ENCODE measurements around the gene SHCBP1L. TPM values are rescaled to one million over a fixed set of nuclear protein-coding genes. Genes with fewer than 3 reads are reported as not detected.

SHCBP1L gene
- total RNA-seq, 1 experiment from 2014 or later: not detected

- CTCF ChIA-PET: no interaction called here
- no peaks in the 10 kb centered on the region for H3K27me3 ChIP-seq (replicated peaks; ENCODE audit: insufficient read depth, low read depth, low read length, poor library complexity)
- H3K4me3 ChIP-seq (ENCODE audit: low read depth, low read length, poor library complexity, severe bottlenecking): no peak overlapping the region
- H3K36me3 ChIP-seq (ENCODE audit: insufficient read depth, low read length, poor library complexity, severe bottlenecking): no peaks in the 10 kb centered on the region
- POLR2A ChIA-PET (ENCODE audit: low non-redundant PET): no interaction called here
- H3K27ac ChIP-seq (ENCODE audit: low read depth, low read length, poor library complexity, severe bottlenecking): no peak overlapping the region
- H3K9me3 ChIP-seq (ENCODE audit: low read depth, low read length, poor library complexity, severe bottlenecking): no peaks in the 10 kb centered on the region
- no peak for DNase-seq (ENCODE audit: low spot score)
- TF ChIP-seq EZH2 (IDR thresholded peaks at IDR 0.05; ENCODE audit: borderline replicate concordance, low read depth, low read length, poor library complexity, severe bottlenecking): no peak
- TF ChIP-seq, protein P1, sequence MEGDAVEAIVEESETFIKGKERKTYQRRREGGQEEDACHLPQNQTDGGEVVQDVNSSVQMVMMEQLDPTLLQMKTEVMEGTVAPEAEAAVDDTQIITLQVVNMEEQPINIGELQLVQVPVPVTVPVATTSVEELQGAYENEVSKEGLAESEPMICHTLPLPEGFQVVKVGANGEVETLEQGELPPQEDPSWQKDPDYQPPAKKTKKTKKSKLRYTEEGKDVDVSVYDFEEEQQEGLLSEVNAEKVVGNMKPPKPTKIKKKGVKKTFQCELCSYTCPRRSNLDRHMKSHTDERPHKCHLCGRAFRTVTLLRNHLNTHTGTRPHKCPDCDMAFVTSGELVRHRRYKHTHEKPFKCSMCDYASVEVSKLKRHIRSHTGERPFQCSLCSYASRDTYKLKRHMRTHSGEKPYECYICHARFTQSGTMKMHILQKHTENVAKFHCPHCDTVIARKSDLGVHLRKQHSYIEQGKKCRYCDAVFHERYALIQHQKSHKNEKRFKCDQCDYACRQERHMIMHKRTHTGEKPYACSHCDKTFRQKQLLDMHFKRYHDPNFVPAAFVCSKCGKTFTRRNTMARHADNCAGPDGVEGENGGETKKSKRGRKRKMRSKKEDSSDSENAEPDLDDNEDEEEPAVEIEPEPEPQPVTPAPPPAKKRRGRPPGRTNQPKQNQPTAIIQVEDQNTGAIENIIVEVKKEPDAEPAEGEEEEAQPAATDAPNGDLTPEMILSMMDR (conservative IDR thresholded peaks at IDR 0.05; ENCODE audit: low read depth, low read length): no peak
- peaks cover 10% of the 10 kb centered on the region for H3K4me1 ChIP-seq (ENCODE audit: insufficient read depth, low read length, poor library complexity, severe bottlenecking)
- no TSS peak for BruUV-seq (replicated peaks)
- intact Hi-C loops (cut with micrococcal nuclease; ENCODE audit: unreplicated experiment): no loop called here
Measured at GRCh38 chr1:182998482-182998881, 45.5 kb upstream of the SHCBP1L start.

DNA sequence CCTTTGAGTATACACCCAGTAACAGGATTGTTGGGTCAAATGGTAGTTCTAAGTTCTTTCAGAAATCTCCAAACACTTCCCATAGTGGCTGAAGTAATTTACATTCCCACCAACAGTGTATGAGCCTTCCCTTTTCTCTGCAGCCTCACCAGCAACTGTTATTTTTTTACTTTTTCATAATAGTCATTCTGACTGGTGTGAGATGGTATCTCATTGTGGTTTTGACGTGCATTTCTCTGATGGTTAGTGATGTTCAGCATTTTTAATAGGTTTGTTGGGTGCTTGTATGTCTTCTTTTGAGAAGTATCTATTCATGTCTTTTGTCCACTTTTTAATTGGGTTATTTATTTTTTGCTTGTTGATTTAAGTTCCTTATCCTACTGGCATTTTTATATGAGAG lies 43.9 kb upstream of the SHCBP1L start:
- no peak for TF ChIP-seq EZH2 (IDR thresholded peaks at IDR 0.05; ENCODE audit: borderline replicate concordance, low read depth, low read length, poor library complexity, severe bottlenecking)
- POLR2A ChIA-PET (ENCODE audit: low non-redundant PET): no interaction called here
- Histone ChIP-seq H3K4me3 (ENCODE audit: low read depth, low read length, poor library complexity, severe bottlenecking) (no peak overlapping the region), H3K27ac (ENCODE audit: low read depth, low read length, poor library complexity, severe bottlenecking) (no peak overlapping the region), H3K27me3 (replicated peaks; ENCODE audit: insufficient read depth, low read depth, low read length, poor library complexity) (no peaks in the 10 kb centered on the region), H3K36me3 (ENCODE audit: insufficient read depth, low read length, poor library complexity, severe bottlenecking) (no peaks in the 10 kb centered on the region), H3K9me3 (ENCODE audit: low read depth, low read length, poor library complexity, severe bottlenecking) (no peaks in the 10 kb centered on the region), H3K4me1 (ENCODE audit: insufficient read depth, low read length, poor library complexity, severe bottlenecking) (no peaks in the 10 kb centered on the region)
- intact Hi-C loops (cut with micrococcal nuclease; ENCODE audit: unreplicated experiment): no loop called here
- no peak for DNase-seq (ENCODE audit: low spot score)
- BruUV-seq (replicated peaks): no TSS peak
- CTCF ChIA-PET: no interaction called here

GRCh38 chr1:182995894-182996293 lies 42.9 kb upstream of the SHCBP1L start:
- Histone ChIP-seq H3K36me3 (ENCODE audit: insufficient read depth, low read length, poor library complexity, severe bottlenecking) (no peaks in the 10 kb centered on the region), H3K27ac (ENCODE audit: low read depth, low read length, poor library complexity, severe bottlenecking) (no peak overlapping the region), H3K4me1 (ENCODE audit: insufficient read depth, low read length, poor library complexity, severe bottlenecking) (no peaks in the 10 kb centered on the region), H3K27me3 (replicated peaks; ENCODE audit: insufficient read depth, low read depth, low read length, poor library complexity) (no peaks in the 10 kb centered on the region), H3K4me3 (ENCODE audit: low read depth, low read length, poor library complexity, severe bottlenecking) (no peak overlapping the region), H3K9me3 (ENCODE audit: low read depth, low read length, poor library complexity, severe bottlenecking) (no peaks in the 10 kb centered on the region)
- DNase-seq (ENCODE audit: low spot score): no peak
- intact Hi-C loops (cut with micrococcal nuclease; ENCODE audit: unreplicated experiment): no loop called here
- ChIA-PET CTCF (no interaction called here), POLR2A (ENCODE audit: low non-redundant PET) (no interaction called here)
- BruUV-seq (replicated peaks): no TSS peak
- TF ChIP-seq, protein P1 (conservative IDR thresholded peaks at IDR 0.05; ENCODE audit: low read depth, low read length): no peak
- no peak for TF ChIP-seq EZH2 (IDR thresholded peaks at IDR 0.05; ENCODE audit: borderline replicate concordance, low read depth, low read length, poor library complexity, severe bottlenecking)

DNA sequence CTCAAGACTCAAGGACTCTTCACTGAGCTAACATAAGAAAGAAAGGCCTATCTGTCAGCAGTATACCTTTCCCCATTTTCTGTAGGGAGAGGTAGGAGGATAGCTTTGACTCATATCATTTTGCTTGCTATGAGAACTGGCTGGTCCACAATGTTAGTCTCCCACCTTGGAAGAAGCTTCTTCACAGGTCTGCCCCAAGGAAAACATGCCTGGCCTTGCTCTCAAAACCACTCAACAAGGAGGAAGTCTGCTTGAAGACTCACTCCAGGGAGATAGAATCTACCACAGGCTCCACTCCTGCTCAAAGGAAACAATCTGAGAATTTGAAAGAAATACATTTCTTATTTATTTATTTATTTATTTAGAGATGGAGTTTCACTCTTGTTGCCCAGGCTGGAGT lies 40.8 kb upstream of the SHCBP1L start:
- no peaks in the 10 kb centered on the region for H3K9me3 ChIP-seq (ENCODE audit: low read depth, low read length, poor library complexity, severe bottlenecking)
- H3K27me3 ChIP-seq (replicated peaks; ENCODE audit: insufficient read depth, low read depth, low read length, poor library complexity): no peaks in the 10 kb centered on the region
- intact Hi-C loops (cut with micrococcal nuclease; ENCODE audit: unreplicated experiment): no loop called here
- no peak for TF ChIP-seq EZH2 (IDR thresholded peaks at IDR 0.05; ENCODE audit: borderline replicate concordance, low read depth, low read length, poor library complexity, severe bottlenecking)
- TF ChIP-seq, protein P1 (conservative IDR thresholded peaks at IDR 0.05; ENCODE audit: low read depth, low read length): no peak
- H3K4me3 ChIP-seq (ENCODE audit: low read depth, low read length, poor library complexity, severe bottlenecking): no peak overlapping the region
- ChIA-PET POLR2A (ENCODE audit: low non-redundant PET) (no interaction called here), CTCF (no interaction called here)
- no peaks in the 10 kb centered on the region for H3K4me1 ChIP-seq (ENCODE audit: insufficient read depth, low read length, poor library complexity, severe bottlenecking)
- no peak overlapping the region for H3K27ac ChIP-seq (ENCODE audit: low read depth, low read length, poor library complexity, severe bottlenecking)
- BruUV-seq (replicated peaks): no TSS peak
- no peak for DNase-seq (ENCODE audit: low spot score)
- H3K36me3 ChIP-seq (ENCODE audit: insufficient read depth, low read length, poor library complexity, severe bottlenecking): no peaks in the 10 kb centered on the region

Measured in A673 (cell line).